ENCODE measurements around the gene ESRRG.
"Not testable (repeated sequence)": the region's sequence is repeated elsewhere in the genome, so short reads cannot be mapped to it uniquely, and the experiment has no call there.

Gene ESRRG

DNA sequence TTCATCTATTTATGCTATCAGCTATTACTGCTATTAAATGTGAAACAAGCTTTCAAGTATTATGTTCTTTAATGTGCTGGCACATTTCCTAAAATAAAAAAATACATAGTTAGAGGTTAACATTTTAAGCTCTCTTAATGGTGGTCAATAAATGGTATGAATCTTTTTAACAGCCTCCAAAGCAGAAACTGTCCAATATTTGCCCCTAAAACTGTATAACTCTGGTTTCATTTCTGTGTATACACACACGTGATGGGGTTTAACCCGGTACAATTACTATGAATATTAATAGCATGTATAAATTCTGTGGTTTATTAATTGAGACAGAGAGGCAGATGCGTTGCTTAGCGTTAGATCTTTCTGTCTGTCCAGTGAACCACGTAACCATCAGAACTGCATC, 2.2 kb downstream of the ESRRG start:
- Histone ChIP-seq H3K27ac (no peak overlapping the region), H3K4me3 (peak overlapping the region; percentile 76)
- no peak for DNase-seq (ENCODE audit: low read depth, low spot score)

DNA sequence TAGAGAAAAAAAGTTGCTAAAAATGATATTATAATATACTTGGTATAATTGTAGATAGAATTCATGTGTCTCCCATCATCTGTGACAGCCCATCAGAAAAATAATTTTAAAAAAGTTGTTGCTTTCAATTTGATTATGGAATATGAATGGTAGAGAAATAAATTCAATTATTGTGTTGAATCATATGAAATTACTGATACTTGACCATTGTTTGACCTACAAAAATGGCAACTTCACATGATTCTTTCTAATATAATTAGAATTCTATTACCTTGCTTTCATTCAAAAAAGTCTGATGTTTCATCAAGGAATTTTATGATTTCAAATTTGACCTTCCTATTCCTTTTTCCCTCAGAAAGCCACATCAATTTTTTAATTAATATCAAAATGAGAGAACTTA, 11.5 kb downstream of the ESRRG start:
- no peaks in the 10 kb centered on the region for H3K36me3 ChIP-seq (ENCODE audit: insufficient read depth, low read length)
- no peak overlapping the region for H3K9ac ChIP-seq (ENCODE audit: insufficient read length)
- H3K27ac ChIP-seq: no peak overlapping the region
- no peaks in the 10 kb centered on the region for H3K9me3 ChIP-seq (ENCODE audit: low read depth, low read length)
- no peak overlapping the region for H3K4me3 ChIP-seq
- no peak for DNase-seq (ENCODE audit: low read depth, low spot score)
- TF ChIP-seq EZH2 (IDR thresholded peaks at IDR 0.05): no peak
- TF ChIP-seq POLR2AphosphoS5 (IDR thresholded peaks at IDR 0.05; ENCODE audit: borderline replicate concordance, low read depth, low read length): no peak
- no peak for TF ChIP-seq FOXP2 (optimal IDR thresholded peaks at IDR 0.05; ENCODE audit: control extremely low read depth, extremely low read length, insufficient read depth)

More for the DNA sequence above, 2.2 kb downstream of the ESRRG start:
- Histone ChIP-seq H3K36me3 (ENCODE audit: insufficient read depth, low read length) (no peaks in the 10 kb centered on the region), H3K9ac (ENCODE audit: insufficient read length) (no peak overlapping the region), H3K9me3 (ENCODE audit: low read depth, low read length) (no peaks in the 10 kb centered on the region)
- TF ChIP-seq FOXP2 (optimal IDR thresholded peaks at IDR 0.05; ENCODE audit: control extremely low read depth, extremely low read length, insufficient read depth) (no peak), EZH2 (IDR thresholded peaks at IDR 0.05) (no peak), POLR2AphosphoS5 (IDR thresholded peaks at IDR 0.05; ENCODE audit: borderline replicate concordance, low read depth, low read length) (no peak)

- Histone ChIP-seq H3K36me3 (ENCODE audit: insufficient read depth, low read length) (no peaks in the 10 kb centered on the region), H3K4me3 (no peak overlapping the region), H3K27ac (no peak overlapping the region), H3K9me3 (ENCODE audit: low read depth, low read length) (no peaks in the 10 kb centered on the region), H3K9ac (ENCODE audit: insufficient read length) (no peak overlapping the region)
- no peak for TF ChIP-seq POLR2AphosphoS5 (IDR thresholded peaks at IDR 0.05; ENCODE audit: borderline replicate concordance, low read depth, low read length)
- no peak for TF ChIP-seq FOXP2 (optimal IDR thresholded peaks at IDR 0.05; ENCODE audit: control extremely low read depth, extremely low read length, insufficient read depth)
- TF ChIP-seq EZH2 (IDR thresholded peaks at IDR 0.05): no peak
- no peak for DNase-seq (ENCODE audit: low read depth, low spot score)
These were observed 12.5 kb downstream of the ESRRG start for GRCh38 chr1:216710598-216711333.

GRCh38 chr1:216710055-216710454, 13.2 kb downstream of the ESRRG start:
- Histone ChIP-seq H3K9ac (ENCODE audit: insufficient read length) (no peak overlapping the region), H3K9me3 (ENCODE audit: low read depth, low read length) (no peaks in the 10 kb centered on the region), H3K36me3 (ENCODE audit: insufficient read depth, low read length) (no peaks in the 10 kb centered on the region), H3K27ac (no peak overlapping the region), H3K4me3 (no peak overlapping the region)
- TF ChIP-seq POLR2AphosphoS5 (IDR thresholded peaks at IDR 0.05; ENCODE audit: borderline replicate concordance, low read depth, low read length) (no peak), FOXP2 (optimal IDR thresholded peaks at IDR 0.05; ENCODE audit: control extremely low read depth, extremely low read length, insufficient read depth) (no peak), EZH2 (IDR thresholded peaks at IDR 0.05) (no peak)
- DNase-seq (ENCODE audit: low read depth, low spot score): no peak

DNA sequence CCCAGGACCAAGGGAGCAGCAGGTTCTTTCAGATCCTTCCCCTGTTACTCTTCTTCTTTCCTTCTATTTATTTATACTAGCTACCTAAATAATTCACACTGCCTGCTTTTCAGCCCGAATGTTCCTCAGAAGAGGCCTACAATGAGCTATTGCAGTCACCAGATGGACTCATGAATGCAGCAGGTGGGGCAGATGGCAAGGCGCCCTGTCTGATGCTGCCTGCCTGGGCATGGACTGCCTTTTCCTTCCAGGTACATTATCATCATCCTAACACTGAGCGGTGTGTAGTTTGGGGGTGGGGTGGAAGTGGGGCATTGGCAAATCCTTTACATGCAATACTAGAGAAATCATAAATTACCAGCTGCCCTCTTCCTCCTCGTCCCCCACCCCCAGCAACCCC, 17.6 kb downstream of the ESRRG start:
- H3K4me3 ChIP-seq: no peak overlapping the region
- DNase-seq (ENCODE audit: low read depth, low spot score): no peak
- no peak overlapping the region for H3K9ac ChIP-seq (ENCODE audit: insufficient read length)
- no peaks in the 10 kb centered on the region for H3K9me3 ChIP-seq (ENCODE audit: low read depth, low read length)
- no peaks in the 10 kb centered on the region for H3K36me3 ChIP-seq (ENCODE audit: insufficient read depth, low read length)
- no peak overlapping the region for H3K27ac ChIP-seq
- TF ChIP-seq EZH2 (IDR thresholded peaks at IDR 0.05) (no peak), FOXP2 (optimal IDR thresholded peaks at IDR 0.05; ENCODE audit: control extremely low read depth, extremely low read length, insufficient read depth) (no peak), POLR2AphosphoS5 (IDR thresholded peaks at IDR 0.05; ENCODE audit: borderline replicate concordance, low read depth, low read length) (no peak)

- not testable (repeated sequence) for H3K9me3 ChIP-seq (ENCODE audit: low read depth, low read length); H3K9ac ChIP-seq (ENCODE audit: insufficient read length); DNase-seq (ENCODE audit: low read depth, low spot score); H3K27ac ChIP-seq; H3K4me3 ChIP-seq; H3K36me3 ChIP-seq (ENCODE audit: insufficient read depth, low read length)
These were observed 19.2 kb downstream of the ESRRG start for GRCh38 chr1:216704065-216704464.

GRCh38 chr1:216702170-216702569, 21.1 kb downstream of the ESRRG start:
- Histone ChIP-seq H3K27ac (no peak overlapping the region), H3K4me3 (no peak overlapping the region), H3K36me3 (ENCODE audit: insufficient read depth, low read length) (no peaks in the 10 kb centered on the region), H3K9me3 (ENCODE audit: low read depth, low read length) (no peaks in the 10 kb centered on the region), H3K9ac (ENCODE audit: insufficient read length) (no peak overlapping the region)
- DNase-seq (ENCODE audit: low read depth, low spot score): no peak
- TF ChIP-seq FOXP2 (optimal IDR thresholded peaks at IDR 0.05; ENCODE audit: control extremely low read depth, extremely low read length, insufficient read depth) (no peak), POLR2AphosphoS5 (IDR thresholded peaks at IDR 0.05; ENCODE audit: borderline replicate concordance, low read depth, low read length) (no peak), EZH2 (IDR thresholded peaks at IDR 0.05) (no peak)

DNA sequence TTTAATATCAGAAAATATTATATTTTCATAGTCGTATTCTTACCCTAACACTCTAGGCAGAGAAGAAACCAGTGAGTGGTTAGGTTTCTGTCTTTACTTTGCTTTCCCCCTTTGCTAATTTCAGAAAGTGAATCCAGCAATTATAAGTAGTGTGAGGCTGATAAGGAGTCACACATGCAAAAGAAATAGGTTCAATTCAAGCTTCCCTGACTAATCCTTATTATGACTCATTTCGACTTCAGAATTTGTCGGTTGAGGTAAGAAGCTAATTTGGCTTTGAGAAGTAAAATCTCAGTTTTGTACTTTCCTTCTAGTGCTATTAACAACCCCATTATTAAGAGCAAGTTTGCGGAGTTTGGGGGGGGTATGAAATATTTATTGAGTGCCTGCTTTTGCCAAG, 22.4 kb downstream of the ESRRG start:
- no peak for TF ChIP-seq FOXP2 (optimal IDR thresholded peaks at IDR 0.05; ENCODE audit: control extremely low read depth, extremely low read length, insufficient read depth)
- no peak for TF ChIP-seq POLR2AphosphoS5 (IDR thresholded peaks at IDR 0.05; ENCODE audit: borderline replicate concordance, low read depth, low read length)
- DNase-seq (ENCODE audit: low read depth, low spot score): no peak
- no peak overlapping the region for H3K4me3 ChIP-seq
- H3K9me3 ChIP-seq (ENCODE audit: low read depth, low read length): no peaks in the 10 kb centered on the region
- no peak overlapping the region for H3K9ac ChIP-seq (ENCODE audit: insufficient read length)
- H3K36me3 ChIP-seq (ENCODE audit: insufficient read depth, low read length): no peaks in the 10 kb centered on the region
- no peak overlapping the region for H3K27ac ChIP-seq

DNA sequence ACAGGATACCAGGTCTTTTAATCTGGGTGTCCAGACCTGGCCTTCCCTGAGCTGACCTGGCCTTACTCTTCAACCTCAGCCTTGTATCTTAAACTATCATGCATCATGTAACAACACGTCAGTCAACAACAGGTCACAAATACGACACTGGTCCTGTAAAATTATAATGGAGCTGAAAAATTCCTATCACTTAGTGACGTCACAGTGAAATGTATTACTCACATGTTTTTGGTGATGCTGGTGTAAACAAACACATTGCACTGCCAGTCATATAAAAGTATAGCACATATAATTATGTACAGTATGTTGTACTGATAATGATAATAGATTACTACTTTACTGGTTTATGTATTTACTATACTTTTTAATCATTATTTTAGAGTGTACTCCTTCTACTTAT, 31.5 kb downstream of the ESRRG start:
- Histone ChIP-seq H3K36me3 (ENCODE audit: insufficient read depth, low read length) (no peaks in the 10 kb centered on the region), H3K9me3 (ENCODE audit: low read depth, low read length) (no peaks in the 10 kb centered on the region), H3K4me3 (no peak overlapping the region), H3K9ac (ENCODE audit: insufficient read length) (no peak overlapping the region), H3K27ac (no peak overlapping the region)
- DNase-seq (ENCODE audit: low read depth, low spot score): no peak
- TF ChIP-seq POLR2AphosphoS5 (IDR thresholded peaks at IDR 0.05; ENCODE audit: borderline replicate concordance, low read depth, low read length) (no peak), FOXP2 (optimal IDR thresholded peaks at IDR 0.05; ENCODE audit: control extremely low read depth, extremely low read length, insufficient read depth) (no peak), EZH2 (IDR thresholded peaks at IDR 0.05) (no peak)
